Measurements from ENCODE around the gene NFATC4.

- TF ChIP-seq CTCF (IDR thresholded peaks at IDR 0.05 in 2 of 3, conservative IDR thresholded peaks at IDR 0.05 in 1 of 3; ENCODE audit: borderline replicate concordance in 1 of 3, insufficient read depth in 1 of 3, low read depth in 2 of 3, low read length in 2 of 3) (peak in 2 of 3 experiments; percentile 20 to 42; a peak in 3 of 6 replicates), POLR2AphosphoS5 (IDR thresholded peaks at IDR 0.05; ENCODE audit: low read depth, low read length) (no peak), JUND (IDR thresholded peaks at IDR 0.05) (no peak)
- TF ChIP-seq, protein P1, sequence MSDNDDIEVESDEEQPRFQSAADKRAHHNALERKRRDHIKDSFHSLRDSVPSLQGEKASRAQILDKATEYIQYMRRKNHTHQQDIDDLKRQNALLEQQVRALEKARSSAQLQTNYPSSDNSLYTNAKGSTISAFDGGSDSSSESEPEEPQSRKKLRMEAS (IDR thresholded peaks at IDR 0.05): no peak
Observed at GRCh38 chr14:24394275-24394674, 26.3 kb downstream of the NFATC4 start.
